HepG2 (cell line): ENCODE measurements around the gene TGM1. TPM values are rescaled to one million over a fixed set of nuclear protein-coding genes. Genes with fewer than 3 reads are reported as not detected.

Experiments
- CAMTA2 ChIP-seq: sonication (generic); formaldehyde crosslinking; IDR thresholded peaks from 2 replicates; pipeline ENCODE4 v1.4.0; 2020; ENCODE audit warnings: mild to moderate bottlenecking, missing genetic modification reagents, borderline replicate concordance
- CCDC6 ChIP-seq: sonication (generic); formaldehyde crosslinking; IDR thresholded peaks from 2 replicates; pipeline ENCODE4 v1.8.1; 2022; ENCODE audit warnings: mild to moderate bottlenecking, missing genetic modification reagents, moderate library complexity
- DNMT1 ChIP-seq: sonication (generic); formaldehyde crosslinking; IDR thresholded peaks from 2 replicates; pipeline ENCODE4 v1.5.1; 2020; ENCODE audit warnings: mild to moderate bottlenecking, missing genetic modification reagents
- ELF3 ChIP-seq: IDR thresholded peaks from 2 replicates; pipeline ENCODE4 v1.6.1; 2016; ENCODE audit warnings: missing genetic modification reagents, missing compliant biosample characterization
- HCFC1 ChIP-seq: fragments of 150-350 bp; IDR thresholded peaks from 2 replicates; pipeline ENCODE4 v1.6.1; 2014; ENCODE audit warnings: low read depth, low read length
- MIER3 ChIP-seq: IDR thresholded peaks from 2 replicates; pipeline ENCODE4 v1.6.1; 2016; ENCODE audit warnings: missing compliant biosample characterization, borderline replicate concordance
- NFE2L2 ChIP-seq: fragments of 150-350 bp; IDR thresholded peaks from 2 replicates; pipeline ENCODE4 v1.6.1; 2014; ENCODE audit warnings: low read length
- RCOR2 ChIP-seq: IDR thresholded peaks from 2 replicates; pipeline ENCODE4 v1.6.1; 2016; ENCODE audit warnings: missing biosample characterization, missing genetic modification reagents
- SSRP1 ChIP-seq: IDR thresholded peaks from 2 replicates; pipeline ENCODE4 v1.6.1; 2016; ENCODE audit warnings: control low read depth
- ZBTB7B ChIP-seq: sonication (generic); formaldehyde crosslinking; IDR thresholded peaks from 2 replicates; pipeline ENCODE4 v1.4.0; 2020; ENCODE audit warnings: missing genetic modification reagents
- ZFP36L1 ChIP-seq: sonication (generic); formaldehyde crosslinking; IDR thresholded peaks from 2 replicates; pipeline ENCODE4 v1.8.0; 2022; ENCODE audit warnings: mild to moderate bottlenecking, missing genetic modification reagents, moderate library complexity
- ZKSCAN5 ChIP-seq: sonication (generic); formaldehyde crosslinking; IDR thresholded peaks from 2 replicates; pipeline ENCODE4 v1.5.1; 2020; ENCODE audit warnings: mild to moderate bottlenecking, missing genetic modification reagents
- ZNF124 ChIP-seq: sonication (generic); formaldehyde crosslinking; IDR thresholded peaks from 2 replicates; pipeline ENCODE4 v1.4.0; 2020; ENCODE audit warnings: missing genetic modification reagents
- ZNF34 ChIP-seq: sonication (generic); formaldehyde crosslinking; IDR thresholded peaks from 2 replicates; pipeline ENCODE4 v1.4.0; 2020; ENCODE audit warnings: mild to moderate bottlenecking, missing genetic modification reagents, borderline replicate concordance
- ZNF510 ChIP-seq: sonication (generic); formaldehyde crosslinking; IDR thresholded peaks from 2 replicates; pipeline ENCODE4 v1.4.0; 2020; ENCODE audit warnings: low read depth, mild to moderate bottlenecking, missing genetic modification reagents
- ZNF644 ChIP-seq: IDR thresholded peaks from 2 replicates; pipeline ENCODE4 v1.6.1; 2016; ENCODE audit warnings: low read depth
- ZNF737 ChIP-seq: sonication (generic); formaldehyde crosslinking; IDR thresholded peaks from 2 replicates; pipeline ENCODE4 v1.5.0; 2020; ENCODE audit warnings: missing genetic modification reagents, mild to moderate bottlenecking, borderline replicate concordance
- ZNF841 ChIP-seq: sonication (generic); formaldehyde crosslinking; IDR thresholded peaks from 2 replicates; pipeline ENCODE4 v1.8.1; 2023; ENCODE audit warnings: missing genetic modification reagents, borderline replicate concordance
- polyA plus RNA-seq, 8 experiments: library from polyadenylated mRNA; depleted of rRNA in 3 of 8; stranded (reverse) in 7 of 8; unstranded in 1 of 8; fragments of >200 nt; fragmentation: Illumina TruSeq in 4 of 8; extraction: Trizol in 4 of 8; gene quantifications; 2 replicates each; pipeline versions ENCODE4 v1.2.1 to v1.2.3, GENCODE V29; 2011 to 2016; ENCODE audit warnings: low read depth in 4 of 8, missing spikeins in 1 of 8, mixed read lengths in 1 of 8; ENCODE audit not compliant: insufficient read depth in 1 of 8
- total RNA-seq, 5 experiments: library from RNA; depleted of rRNA; stranded (reverse); fragments of >200 nt; fragmentation: Illumina TruSeq; extraction: Trizol; gene quantifications; 2 replicates each; pipeline ENCODE4 v1.2.3, GENCODE V29; 2016; ENCODE audit warnings: low read depth in 1 of 5
- TF ChIP-seq, protein P1 (sequence below): sonication (generic); formaldehyde crosslinking; IDR thresholded peaks from 2 replicates; pipeline ENCODE4 v1.4.0; 2020; ENCODE audit warnings: missing genetic modification reagents, mild to moderate bottlenecking, borderline replicate concordance
- TF ChIP-seq, protein P2 (sequence below): IDR thresholded peaks from 2 replicates; pipeline ENCODE4 v1.6.1; 2016; ENCODE audit warnings: missing compliant biosample characterization, missing genetic modification reagents, borderline replicate concordance
- TF ChIP-seq, protein P3 (sequence below): sonication (generic); formaldehyde crosslinking; IDR thresholded peaks from 2 replicates; pipeline ENCODE4 v1.8.1; 2023; ENCODE audit warnings: mild to moderate bottlenecking, missing genetic modification reagents
- TF ChIP-seq, protein P4 (sequence below): sonication (generic); formaldehyde crosslinking; IDR thresholded peaks from 2 replicates; pipeline ENCODE4 v1.4.0; 2020; ENCODE audit warnings: missing genetic modification reagents
- TF ChIP-seq, protein P5 (sequence below): sonication (generic); formaldehyde crosslinking; IDR thresholded peaks from 2 replicates; pipeline ENCODE4 v1.8.1; 2023; ENCODE audit warnings: mild to moderate bottlenecking, missing genetic modification reagents

The TGM1 gene
- total and polyA plus RNA-seq, 2 of the 13 experiments (the other 11 are each of a cell fraction or from before 2014, with no cell fraction given): 3.2 to 10.6 TPM

DNA sequence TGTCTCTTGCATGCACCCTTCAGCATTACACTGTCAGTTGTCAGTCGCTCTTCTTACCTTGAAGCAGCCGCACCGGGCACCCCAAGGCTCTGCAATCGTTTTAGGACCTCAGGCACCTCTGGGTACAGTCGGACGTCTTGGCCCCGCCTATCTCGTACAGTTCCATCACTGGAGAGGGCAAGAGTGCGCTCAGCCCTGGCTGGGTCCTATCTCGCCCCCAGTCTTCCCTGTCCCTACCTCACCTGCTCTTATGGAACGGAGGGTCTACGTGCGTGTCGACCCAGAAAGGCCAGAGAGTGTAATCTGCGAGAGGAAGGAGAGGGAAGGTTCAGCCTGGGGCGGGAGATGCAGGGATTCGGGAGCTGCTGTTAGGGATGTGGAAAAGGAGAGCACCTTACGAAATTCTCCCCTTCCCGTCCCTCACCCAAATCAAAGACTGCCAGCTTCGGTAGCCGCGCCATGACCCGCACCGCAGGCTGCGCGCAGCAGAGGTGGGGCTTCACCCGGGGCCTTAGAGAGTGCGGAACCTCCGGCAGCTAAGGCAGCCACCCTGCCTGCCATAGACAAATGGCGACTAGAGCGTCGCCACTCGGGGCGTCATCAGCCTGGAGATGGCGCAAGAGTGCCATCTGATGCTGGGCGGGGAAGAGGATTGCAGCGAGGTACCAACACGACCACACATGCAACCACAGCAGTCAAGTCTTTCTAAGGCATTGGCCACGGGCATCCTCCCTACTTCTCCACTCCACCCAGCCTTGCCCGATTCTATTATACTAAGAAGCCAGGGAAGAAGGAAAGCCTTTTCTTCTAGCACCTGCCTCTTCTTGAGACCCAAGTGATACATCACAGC lies 47.3 kb downstream of the TGM1 start, which contains the start of gene MDP1 (continued):
- TF ChIP-seq ZNF644 (peak; percentile 92), ZNF510 (CRISPR knock-in tag) (peak; percentile 99), RCOR2 (CRISPR knock-in tag) (peak; percentile 60; the same call in 1 of the 2 replicates), ZNF841 (CRISPR knock-in tag) (no peak; the same call in 1 of the 2 replicates), ELF3 (CRISPR knock-in tag) (peak; percentile 95), CAMTA2 (peak; percentile 98), SSRP1 (CRISPR knock-in tag) (peak; percentile 97), HCFC1 (peak; percentile 67), MIER3 (CRISPR knock-in tag) (peak; percentile 100), ZKSCAN5 (CRISPR knock-in tag) (peak; percentile 84; the same call in 1 of the 2 replicates), ZNF34 (CRISPR knock-in tag) (peak; percentile 100), ZNF737 (no peak), ZBTB7B (CRISPR knock-in tag) (peak; percentile 96), ZFP36L1 (CRISPR knock-in tag) (peak; percentile 99), CCDC6 (no peak), ZNF124 (CRISPR knock-in tag) (peak; percentile 97; the same call in 1 of the 2 replicates), NFE2L2 (no peak), DNMT1 (CRISPR knock-in tag) (peak; percentile 100)
- TF ChIP-seq, protein P1, sequence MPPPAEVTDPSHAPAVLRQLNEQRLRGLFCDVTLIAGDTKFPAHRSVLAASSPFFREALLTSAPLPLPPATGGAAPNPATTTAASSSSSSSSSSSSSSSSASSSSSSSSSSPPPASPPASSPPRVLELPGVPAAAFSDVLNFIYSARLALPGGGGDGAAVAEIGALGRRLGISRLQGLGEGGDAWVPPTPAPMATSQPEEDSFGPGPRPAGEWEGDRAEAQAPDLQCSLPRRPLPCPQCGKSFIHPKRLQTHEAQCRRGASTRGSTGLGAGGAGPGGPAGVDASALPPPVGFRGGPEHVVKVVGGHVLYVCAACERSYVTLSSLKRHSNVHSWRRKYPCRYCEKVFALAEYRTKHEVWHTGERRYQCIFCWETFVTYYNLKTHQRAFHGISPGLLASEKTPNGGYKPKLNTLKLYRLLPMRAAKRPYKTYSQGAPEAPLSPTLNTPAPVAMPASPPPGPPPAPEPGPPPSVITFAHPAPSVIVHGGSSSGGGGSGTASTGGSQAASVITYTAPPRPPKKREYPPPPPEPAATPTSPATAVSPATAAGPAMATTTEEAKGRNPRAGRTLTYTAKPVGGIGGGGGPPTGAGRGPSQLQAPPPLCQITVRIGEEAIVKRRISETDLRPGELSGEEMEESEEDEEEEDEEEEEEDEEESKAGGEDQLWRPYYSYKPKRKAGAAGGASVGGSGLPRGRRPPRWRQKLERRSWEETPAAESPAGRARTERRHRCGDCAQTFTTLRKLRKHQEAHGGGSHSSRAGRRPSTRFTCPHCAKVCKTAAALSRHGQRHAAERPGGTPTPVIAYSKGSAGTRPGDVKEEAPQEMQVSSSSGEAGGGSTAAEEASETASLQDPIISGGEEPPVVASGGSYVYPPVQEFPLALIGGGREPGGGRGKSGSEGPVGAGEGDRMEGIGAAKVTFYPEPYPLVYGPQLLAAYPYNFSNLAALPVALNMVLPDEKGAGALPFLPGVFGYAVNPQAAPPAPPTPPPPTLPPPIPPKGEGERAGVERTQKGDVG (CRISPR knock-in tag): peak; percentile 99; the same call in 1 of the 2 replicates
- TF ChIP-seq, protein P2, sequence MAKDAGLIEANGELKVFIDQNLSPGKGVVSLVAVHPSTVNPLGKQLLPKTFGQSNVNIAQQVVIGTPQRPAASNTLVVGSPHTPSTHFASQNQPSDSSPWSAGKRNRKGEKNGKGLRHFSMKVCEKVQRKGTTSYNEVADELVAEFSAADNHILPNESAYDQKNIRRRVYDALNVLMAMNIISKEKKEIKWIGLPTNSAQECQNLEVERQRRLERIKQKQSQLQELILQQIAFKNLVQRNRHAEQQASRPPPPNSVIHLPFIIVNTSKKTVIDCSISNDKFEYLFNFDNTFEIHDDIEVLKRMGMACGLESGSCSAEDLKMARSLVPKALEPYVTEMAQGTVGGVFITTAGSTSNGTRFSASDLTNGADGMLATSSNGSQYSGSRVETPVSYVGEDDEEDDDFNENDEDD (CRISPR knock-in tag): peak; percentile 84
- TF ChIP-seq, protein P3, sequence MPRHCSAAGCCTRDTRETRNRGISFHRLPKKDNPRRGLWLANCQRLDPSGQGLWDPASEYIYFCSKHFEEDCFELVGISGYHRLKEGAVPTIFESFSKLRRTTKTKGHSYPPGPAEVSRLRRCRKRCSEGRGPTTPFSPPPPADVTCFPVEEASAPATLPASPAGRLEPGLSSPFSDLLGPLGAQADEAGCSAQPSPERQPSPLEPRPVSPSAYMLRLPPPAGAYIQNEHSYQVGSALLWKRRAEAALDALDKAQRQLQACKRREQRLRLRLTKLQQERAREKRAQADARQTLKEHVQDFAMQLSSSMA (CRISPR knock-in tag): peak; percentile 93; the same call in 1 of the 2 replicates
- TF ChIP-seq, protein P4, sequence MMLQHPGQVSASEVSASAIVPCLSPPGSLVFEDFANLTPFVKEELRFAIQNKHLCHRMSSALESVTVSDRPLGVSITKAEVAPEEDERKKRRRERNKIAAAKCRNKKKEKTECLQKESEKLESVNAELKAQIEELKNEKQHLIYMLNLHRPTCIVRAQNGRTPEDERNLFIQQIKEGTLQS (CRISPR knock-in tag): peak; percentile 93
- TF ChIP-seq, protein P5, sequence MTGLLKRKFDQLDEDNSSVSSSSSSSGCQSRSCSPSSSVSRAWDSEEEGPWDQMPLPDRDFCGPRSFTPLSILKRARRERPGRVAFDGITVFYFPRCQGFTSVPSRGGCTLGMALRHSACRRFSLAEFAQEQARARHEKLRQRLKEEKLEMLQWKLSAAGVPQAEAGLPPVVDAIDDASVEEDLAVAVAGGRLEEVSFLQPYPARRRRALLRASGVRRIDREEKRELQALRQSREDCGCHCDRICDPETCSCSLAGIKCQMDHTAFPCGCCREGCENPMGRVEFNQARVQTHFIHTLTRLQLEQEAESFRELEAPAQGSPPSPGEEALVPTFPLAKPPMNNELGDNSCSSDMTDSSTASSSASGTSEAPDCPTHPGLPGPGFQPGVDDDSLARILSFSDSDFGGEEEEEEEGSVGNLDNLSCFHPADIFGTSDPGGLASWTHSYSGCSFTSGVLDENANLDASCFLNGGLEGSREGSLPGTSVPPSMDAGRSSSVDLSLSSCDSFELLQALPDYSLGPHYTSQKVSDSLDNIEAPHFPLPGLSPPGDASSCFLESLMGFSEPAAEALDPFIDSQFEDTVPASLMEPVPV (CRISPR knock-in tag): peak; percentile 99
